ENCODE results near the gene ATOH8. TPM values are rescaled to one million over a fixed set of nuclear protein-coding genes. Genes with fewer than 3 reads are reported as not detected.

Gene ATOH8
- total RNA-seq, 1 donor from 2014 or later: 1.9 TPM

- no peaks in the 10 kb centered on the region for H4K20me1 ChIP-seq (ENCODE audit: insufficient read depth, low read length)
- no peaks in the 10 kb centered on the region for H3K36me3 Mint-ChIP-seq (ENCODE audit: low read depth, unreplicated experiment)
- H2AFZ ChIP-seq (ENCODE audit: low read depth, low read length): no peak overlapping the region
- no peak overlapping the region for H3K9ac ChIP-seq (ENCODE audit: low read length)
- H3K4me1 Mint-ChIP-seq (ENCODE audit: low read depth, unreplicated experiment): no peaks in the 10 kb centered on the region
- H3K4me2 ChIP-seq (ENCODE audit: low read length): no peak overlapping the region
- no peak overlapping the region for H3K4me3 Mint-ChIP-seq (ENCODE audit: unreplicated experiment)
- no peak overlapping the region for H3K27ac Mint-ChIP-seq (ENCODE audit: unreplicated experiment)
- H3K9me3 Mint-ChIP-seq (ENCODE audit: unreplicated experiment): peaks cover 7% of the 10 kb centered on the region
- H3K4me1 ChIP-seq (ENCODE audit: insufficient read depth, low read length): no peaks in the 10 kb centered on the region
- H3K27ac ChIP-seq (ENCODE audit: low read depth, low read length): no peak overlapping the region
- no peak for FAIRE-seq
- H3K79me2 ChIP-seq (ENCODE audit: insufficient read depth, low read length): no peaks in the 10 kb centered on the region
- DNase-seq (ENCODE audit: low read depth): no peak
- TF ChIP-seq CTCF (IDR thresholded peaks at IDR 0.05; ENCODE audit: insufficient read depth, low read depth, low read length): peak; percentile 50
- no peak for TF ChIP-seq EZH2 (IDR thresholded peaks at IDR 0.05; ENCODE audit: insufficient read depth, low read length)
- no peaks in the 10 kb centered on the region for H3K36me3 ChIP-seq (ENCODE audit: insufficient read depth, low read length)
- peaks cover 4% of the 10 kb centered on the region for H3K9me3 ChIP-seq (ENCODE audit: insufficient read depth, low read depth, low read length)
- H3K27me3 Mint-ChIP-seq (ENCODE audit: low read depth, unreplicated experiment): peaks cover 46% of the 10 kb centered on the region
- no peaks in the 10 kb centered on the region for H3K27me3 ChIP-seq (ENCODE audit: insufficient read depth, low read length)
- H3K4me3 ChIP-seq (ENCODE audit: insufficient read depth, low read depth, low read length): no peak overlapping the region
These were observed 50.8 kb downstream of the ATOH8 start for GRCh38 chr2:85804583-85804982.

GRCh38 chr2:85806358-85807118 lies 52.7 kb downstream of the ATOH8 start:
- Histone ChIP-seq H4K20me1 (ENCODE audit: insufficient read depth, low read length) (no peaks in the 10 kb centered on the region), H3K4me3 (ENCODE audit: insufficient read depth, low read depth, low read length) (no peak overlapping the region), H3K4me1 (ENCODE audit: insufficient read depth, low read length) (peaks cover 3% of the 10 kb centered on the region), H3K9me3 (ENCODE audit: insufficient read depth, low read depth, low read length) (no peaks in the 10 kb centered on the region), H3K36me3 (ENCODE audit: insufficient read depth, low read length) (no peaks in the 10 kb centered on the region), H3K9ac (ENCODE audit: low read length) (no peak overlapping the region), H3K4me2 (ENCODE audit: low read length) (no peak overlapping the region), H3K79me2 (ENCODE audit: insufficient read depth, low read length) (no peaks in the 10 kb centered on the region), H2AFZ (ENCODE audit: low read depth, low read length) (no peak overlapping the region), H3K27ac (ENCODE audit: low read depth, low read length) (no peak overlapping the region), H3K27me3 (ENCODE audit: insufficient read depth, low read length) (no peaks in the 10 kb centered on the region)
- H3K4me3 Mint-ChIP-seq (ENCODE audit: unreplicated experiment): no peak overlapping the region
- FAIRE-seq (no peak), DNase-seq (ENCODE audit: low read depth) (no peak)
- H3K4me1 Mint-ChIP-seq (ENCODE audit: low read depth, unreplicated experiment): no peaks in the 10 kb centered on the region
- H3K27me3 Mint-ChIP-seq (ENCODE audit: low read depth, unreplicated experiment): peaks cover 41% of the 10 kb centered on the region
- H3K27ac Mint-ChIP-seq (ENCODE audit: unreplicated experiment): no peak overlapping the region
- TF ChIP-seq CTCF (IDR thresholded peaks at IDR 0.05; ENCODE audit: insufficient read depth, low read depth, low read length): no peak
- TF ChIP-seq EZH2 (IDR thresholded peaks at IDR 0.05; ENCODE audit: insufficient read depth, low read length): no peak
- no peaks in the 10 kb centered on the region for H3K36me3 Mint-ChIP-seq (ENCODE audit: low read depth, unreplicated experiment)
- peaks cover 5% of the 10 kb centered on the region for H3K9me3 Mint-ChIP-seq (ENCODE audit: unreplicated experiment)

- no peak overlapping the region for H3K9ac ChIP-seq (ENCODE audit: low read length)
- H3K4me2 ChIP-seq (ENCODE audit: low read length): no peak overlapping the region
- no peak overlapping the region for H3K4me3 ChIP-seq (ENCODE audit: insufficient read depth, low read depth, low read length)
- no peak for TF ChIP-seq CTCF (IDR thresholded peaks at IDR 0.05; ENCODE audit: insufficient read depth, low read depth, low read length)
- no peak for TF ChIP-seq EZH2 (IDR thresholded peaks at IDR 0.05; ENCODE audit: insufficient read depth, low read length)
- Mint-ChIP-seq H3K36me3 (ENCODE audit: low read depth, unreplicated experiment) (no peaks in the 10 kb centered on the region), H3K4me1 (ENCODE audit: low read depth, unreplicated experiment) (no peaks in the 10 kb centered on the region), H3K27me3 (ENCODE audit: low read depth, unreplicated experiment) (peaks cover 44% of the 10 kb centered on the region), H3K27ac (ENCODE audit: unreplicated experiment) (no peak overlapping the region), H3K4me3 (ENCODE audit: unreplicated experiment) (no peak overlapping the region), H3K9me3 (ENCODE audit: unreplicated experiment) (no peaks in the 10 kb centered on the region)
- H2AFZ ChIP-seq (ENCODE audit: low read depth, low read length): no peak overlapping the region
- H3K79me2 ChIP-seq (ENCODE audit: insufficient read depth, low read length): no peaks in the 10 kb centered on the region
- no peaks in the 10 kb centered on the region for H3K9me3 ChIP-seq (ENCODE audit: insufficient read depth, low read depth, low read length)
- no peak overlapping the region for H3K27ac ChIP-seq (ENCODE audit: low read depth, low read length)
- peaks cover 5% of the 10 kb centered on the region for H3K4me1 ChIP-seq (ENCODE audit: insufficient read depth, low read length)
- DNase-seq (ENCODE audit: low read depth) (no peak), FAIRE-seq (no peak)
- no peaks in the 10 kb centered on the region for H3K36me3 ChIP-seq (ENCODE audit: insufficient read depth, low read length)
- H3K27me3 ChIP-seq (ENCODE audit: insufficient read depth, low read length): no peaks in the 10 kb centered on the region
- no peaks in the 10 kb centered on the region for H4K20me1 ChIP-seq (ENCODE audit: insufficient read depth, low read length)
These were observed 54.0 kb downstream of the ATOH8 start for GRCh38 chr2:85807756-85808155.
